22Rv1 (cell line): Measurements from ENCODE around the gene NBPF3.
"Not testable (repeated sequence)": the region's sequence is repeated elsewhere in the genome, so short reads cannot be mapped to it uniquely, and the experiment has no call there.

ENCODE experiments used
- CTCF ChIP-seq: fragments of 450-650 bp; IDR thresholded peaks from 2 replicates; pipeline ENCODE4 v1.5.1; 2017; ENCODE audit warnings: mild to moderate bottlenecking
- ZFX ChIP-seq: fragments of 450-650 bp; IDR thresholded peaks from 2 replicates; pipeline ENCODE4 v1.6.1; 2017; ENCODE audit warnings: antibody characterized with exemption, borderline replicate concordance

DNA sequence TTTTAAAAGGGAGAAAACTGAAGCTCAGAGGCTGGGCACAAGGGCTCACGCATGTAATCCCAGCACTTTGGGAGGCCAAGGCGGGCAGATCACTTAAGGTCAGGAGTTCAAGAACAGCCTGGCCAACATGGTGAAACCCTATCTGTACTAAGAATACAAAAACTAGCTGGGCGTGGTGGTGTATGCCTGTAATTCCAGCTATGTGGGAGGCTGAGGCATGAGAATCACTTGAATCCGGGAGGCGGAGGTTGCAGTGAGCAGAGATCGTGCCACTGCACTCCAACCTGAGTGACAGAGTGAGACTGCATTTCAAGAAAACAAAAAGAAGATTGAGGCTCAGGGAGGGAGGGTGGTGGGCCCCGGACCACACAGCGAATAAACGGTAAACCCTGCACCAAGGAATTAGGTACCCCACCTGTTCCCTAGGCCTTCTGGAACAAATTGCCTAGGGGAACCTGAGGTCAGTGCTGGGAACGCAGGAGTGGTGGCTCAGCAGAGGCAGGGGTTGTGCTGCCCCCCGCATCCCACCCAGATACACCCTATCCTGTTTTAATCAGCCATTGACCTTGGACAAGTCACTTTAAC is 79.6 kb downstream of the NBPF3 start:
- TF ChIP-seq CTCF, ZFX: not testable (repeated sequence)
